ENCODE measurements around the gene FHL5. TPM values are rescaled to one million over a fixed set of nuclear protein-coding genes. Genes with fewer than 3 reads are reported as not detected.
A peak's percentile ranks its signal among the peaks of the same experiment; 100 is the strongest.
"Not testable (repeated sequence)": the region's sequence is repeated elsewhere in the genome, so short reads cannot be mapped to it uniquely, and the experiment has no call there.

The FHL5 gene
- total and polyA plus RNA-seq, 5 donors = 0.45 to 0.93 (median 0.59) TPM

DNA sequence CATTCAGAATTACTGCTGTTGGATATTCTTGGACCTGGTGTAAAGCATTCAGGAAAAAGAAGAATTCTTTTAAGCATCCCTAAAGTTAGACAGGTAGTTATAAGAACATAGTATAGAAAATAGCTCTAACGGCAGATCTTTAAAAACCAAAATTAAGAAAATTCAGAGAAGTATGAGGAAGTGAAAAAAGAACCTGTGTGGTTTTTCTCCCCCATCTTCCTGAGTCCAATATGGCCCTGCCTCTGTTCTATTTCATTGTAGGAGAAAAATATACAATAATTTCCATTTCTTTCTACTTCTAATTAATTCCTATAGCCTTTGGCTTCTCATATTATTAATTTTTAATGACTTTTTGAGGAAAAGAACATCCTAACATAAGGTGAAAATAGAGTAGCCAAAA lies 47.1 kb downstream of the FHL5 start:
- DNase-seq (no peak), ATAC-seq (no peak)
- H3K27me3 ChIP-seq (ENCODE audit: control insufficient read depth, insufficient read depth) = peaks cover 2% of the 10 kb centered on the region
- H3K4me1 ChIP-seq (ENCODE audit: control insufficient read depth, insufficient read depth, low read length) = no peaks in the 10 kb centered on the region
- intact Hi-C loops (cut with DNase I) = no loop called here
- 94% methylated on average over 1 of the region's 1 CpG for WGBS
- no peak overlapping the region for H3K4me3 ChIP-seq (ENCODE audit: low read length)
- no peaks in the 10 kb centered on the region for H3K9me3 ChIP-seq (ENCODE audit: control insufficient read depth, low read length)
- H3K27ac ChIP-seq (ENCODE audit: low read length) = no peak overlapping the region

DNA sequence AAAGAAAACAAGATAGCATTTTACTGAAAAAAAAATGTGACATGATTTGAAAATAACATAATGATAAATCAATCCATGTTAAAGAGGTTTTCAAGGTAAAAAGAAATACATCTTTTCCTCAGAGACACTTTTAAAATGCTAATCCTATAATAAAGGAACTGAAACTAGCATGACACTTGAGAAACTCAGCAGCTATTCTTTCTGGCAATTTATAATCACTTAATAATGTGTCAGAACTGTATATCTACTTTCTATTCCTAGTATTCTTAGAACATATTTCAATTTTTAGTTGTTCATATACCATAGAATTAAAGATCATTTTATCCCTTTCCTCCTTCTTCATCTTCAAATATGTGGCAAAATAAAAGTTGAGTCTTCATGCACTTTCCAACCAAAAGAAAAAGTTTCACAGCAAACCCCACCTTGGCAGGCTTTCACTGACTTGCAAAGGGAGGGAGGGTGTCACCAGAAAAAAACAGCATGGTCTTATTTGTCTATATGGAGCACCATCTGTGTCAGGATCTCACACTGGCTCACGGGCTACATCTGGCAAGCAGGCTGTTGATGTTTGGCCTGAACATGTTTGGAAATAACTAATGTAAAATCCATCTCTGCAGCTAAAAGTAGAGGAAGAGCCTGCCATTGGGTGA lies 48.5 kb downstream of the FHL5 start:
- DNase-seq = no peak

DNA sequence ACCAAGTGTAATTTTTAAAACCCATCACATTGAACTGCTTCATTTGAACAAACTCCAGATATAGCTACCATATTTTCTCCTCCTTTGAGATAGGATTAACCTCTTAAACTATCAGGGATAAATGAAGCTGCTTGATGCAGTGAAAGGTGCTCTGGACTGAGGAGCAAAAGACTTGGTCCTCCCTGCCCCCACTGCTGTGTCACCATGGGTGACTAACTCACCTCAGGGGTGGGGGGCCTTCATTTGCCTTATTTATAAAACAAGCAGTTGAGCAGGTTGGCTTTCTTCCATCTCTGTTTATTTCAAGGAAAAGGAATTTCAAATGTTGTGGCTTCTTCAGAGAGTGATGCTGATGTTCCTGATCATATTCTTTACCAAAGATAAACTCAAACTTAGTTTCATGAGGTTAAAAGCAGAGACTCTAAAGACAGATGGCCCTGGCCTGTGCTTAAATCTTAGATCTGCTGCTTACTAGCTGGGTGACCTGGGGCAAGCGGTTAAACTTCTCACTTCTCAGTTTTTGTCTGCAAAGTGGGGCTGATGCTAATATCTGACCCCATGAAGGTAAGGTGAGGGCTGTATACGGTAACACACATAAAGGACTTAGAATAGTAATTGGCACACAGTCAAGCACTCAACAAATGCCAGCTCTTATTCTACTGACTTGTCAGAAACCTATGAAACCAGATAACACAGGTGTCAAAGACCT lies 50.5 kb downstream of the FHL5 start:
- H3K4me3 ChIP-seq (ENCODE audit: low read length) = no peak overlapping the region
- no peak for DNase-seq
- intact Hi-C loops (cut with DNase I) = no loop called here
- WGBS = 63% methylated on average over 2 of the region's 2 CpGs
- H3K9me3 ChIP-seq (ENCODE audit: control insufficient read depth, low read length) = no peaks in the 10 kb centered on the region
- ATAC-seq = no peak
- no peak overlapping the region for H3K27ac ChIP-seq (ENCODE audit: low read length)
- H3K4me1 ChIP-seq (ENCODE audit: control insufficient read depth, insufficient read depth, low read length) = no peaks in the 10 kb centered on the region
- H3K27me3 ChIP-seq (ENCODE audit: control insufficient read depth, insufficient read depth) = no peaks in the 10 kb centered on the region

More for the DNA sequence above, 48.5 kb downstream of the FHL5 start:
- no peak overlapping the region for H3K27ac ChIP-seq (ENCODE audit: low read length)
- H3K4me3 ChIP-seq (ENCODE audit: low read length) = no peak overlapping the region
- intact Hi-C loops (cut with DNase I) = no loop called here
- WGBS = 50% methylated on average over 1 of the region's 1 CpG
- no peaks in the 10 kb centered on the region for H3K4me1 ChIP-seq (ENCODE audit: control insufficient read depth, insufficient read depth, low read length)
- no peaks in the 10 kb centered on the region for H3K27me3 ChIP-seq (ENCODE audit: control insufficient read depth, insufficient read depth)
- ATAC-seq = no peak
- H3K9me3 ChIP-seq (ENCODE audit: control insufficient read depth, low read length) = no peaks in the 10 kb centered on the region

DNA sequence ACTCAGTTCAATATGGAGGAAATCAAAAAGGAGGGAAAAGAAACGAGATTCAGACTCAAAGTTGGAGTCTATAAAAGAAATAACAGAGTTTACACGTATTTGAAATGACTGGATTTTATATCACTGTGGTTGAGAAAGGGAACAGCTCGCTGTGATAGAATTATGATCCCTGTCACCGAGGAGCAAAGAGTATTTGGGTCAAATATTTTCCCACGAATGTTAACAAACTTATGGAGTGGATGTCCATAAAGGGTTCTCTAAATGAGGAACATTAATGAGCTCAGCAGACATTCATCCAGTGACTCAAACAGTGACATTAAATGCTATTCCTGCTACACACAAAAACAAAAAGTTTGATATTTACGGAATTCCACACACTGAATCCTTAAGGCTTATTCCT lies 57.9 kb downstream of the FHL5 start:
- intact Hi-C loops (cut with DNase I) = loop anchor here in 3 of 4 donors (10.0 kb wide), 2 partner anchors 274 to 434 kb away; partner anchors contain the start of gene NDUFAF4 (in 2 of the 3)
- no peak overlapping the region for H3K27ac ChIP-seq (ENCODE audit: low read length)
- no peak for ATAC-seq

GRCh38 chr6:96621983-96622382 lies 59.1 kb downstream of the FHL5 start:
- H3K9me3 ChIP-seq (ENCODE audit: control insufficient read depth, low read length) = no peaks in the 10 kb centered on the region
- no peak overlapping the region for H3K4me3 ChIP-seq (ENCODE audit: low read length)
- 67% methylated on average over 2 of the region's 2 CpGs for WGBS
- no peaks in the 10 kb centered on the region for H3K4me1 ChIP-seq (ENCODE audit: control insufficient read depth, insufficient read depth, low read length)
- intact Hi-C loops (cut with DNase I) = loop anchor here in 3 of 4 donors (10.0 kb wide), 2 partner anchors 273 to 433 kb away; partner anchors contain the start of gene NDUFAF4 (in 2 of the 3)
- H3K27ac ChIP-seq (ENCODE audit: low read length) = no peak overlapping the region
- ATAC-seq = no peak
- DNase-seq = no peak
- H3K27me3 ChIP-seq (ENCODE audit: control insufficient read depth, insufficient read depth) = no peaks in the 10 kb centered on the region

More for the DNA sequence above, 57.9 kb downstream of the FHL5 start:
- no peaks in the 10 kb centered on the region for H3K4me1 ChIP-seq (ENCODE audit: control insufficient read depth, insufficient read depth, low read length)
- H3K27me3 ChIP-seq (ENCODE audit: control insufficient read depth, insufficient read depth) = no peaks in the 10 kb centered on the region
- H3K9me3 ChIP-seq (ENCODE audit: control insufficient read depth, low read length) = no peaks in the 10 kb centered on the region
- 68% methylated on average over 6 of the region's 6 CpGs for WGBS
- H3K4me3 ChIP-seq (ENCODE audit: low read length) = no peak overlapping the region
- DNase-seq = no peak

- ATAC-seq (no peak), DNase-seq (no peak)
- intact Hi-C loops (cut with DNase I) = loop anchor here (5.0 to 10.0 kb wide), 4 partner anchors 270 to 437 kb away; partner anchors contain the start of gene NDUFAF4 (in 2 of the 4)
- H3K27ac ChIP-seq (ENCODE audit: low read length) = no peak overlapping the region
- H3K4me1 ChIP-seq (ENCODE audit: control insufficient read depth, insufficient read depth, low read length) = no peaks in the 10 kb centered on the region
- H3K4me3 ChIP-seq (ENCODE audit: low read length) = no peak overlapping the region
- no peaks in the 10 kb centered on the region for H3K9me3 ChIP-seq (ENCODE audit: control insufficient read depth, low read length)
- 49% methylated on average over 3 of the region's 3 CpGs for WGBS
- H3K27me3 ChIP-seq (ENCODE audit: control insufficient read depth, insufficient read depth) = no peaks in the 10 kb centered on the region
Observed at GRCh38 chr6:96624957-96625356, 62.0 kb downstream of the FHL5 start.

GRCh38 chr6:96626759-96627364 lies 63.9 kb downstream of the FHL5 start:
- DNase-seq = no peak
- WGBS = 9% methylated on average over 2 of the region's 2 CpGs
- ATAC-seq = no peak
- H3K27me3 ChIP-seq (ENCODE audit: control insufficient read depth, insufficient read depth) = no peaks in the 10 kb centered on the region
- H3K4me1 ChIP-seq (ENCODE audit: control insufficient read depth, insufficient read depth, low read length) = no peaks in the 10 kb centered on the region
- no peaks in the 10 kb centered on the region for H3K9me3 ChIP-seq (ENCODE audit: control insufficient read depth, low read length)
- no peak overlapping the region for H3K4me3 ChIP-seq (ENCODE audit: low read length)
- intact Hi-C loops (cut with DNase I) = loop anchor here (5.0 to 10.0 kb wide), 4 partner anchors 268 to 435 kb away; partner anchors contain the start of gene NDUFAF4 (in 2 of the 4)
- no peak overlapping the region for H3K27ac ChIP-seq (ENCODE audit: low read length)

DNA sequence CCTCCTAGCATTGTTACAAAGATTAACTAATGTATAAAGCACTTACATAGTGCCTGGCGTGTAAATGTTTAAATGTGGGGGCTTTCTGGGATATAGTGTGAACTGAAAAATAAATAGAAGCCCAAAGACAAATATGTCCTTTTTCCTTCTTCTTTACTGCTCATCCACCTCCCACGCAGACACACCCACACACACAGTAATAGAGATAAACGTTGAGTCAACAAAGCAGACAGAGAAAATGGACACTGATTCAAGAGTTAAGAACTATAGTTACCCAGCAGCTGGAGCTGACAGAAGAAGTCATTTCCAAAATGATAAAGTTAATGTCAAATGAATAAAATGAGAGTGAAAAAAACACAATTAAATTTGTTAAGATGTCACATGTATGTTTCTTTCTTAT lies 68.3 kb downstream of the FHL5 start:
- H3K27me3 ChIP-seq (ENCODE audit: control insufficient read depth, insufficient read depth) = no peaks in the 10 kb centered on the region
- intact Hi-C loops (cut with DNase I) = no loop called here
- H3K9me3 ChIP-seq (ENCODE audit: control insufficient read depth, low read length) = no peaks in the 10 kb centered on the region
- no peak for ATAC-seq
- H3K27ac ChIP-seq (ENCODE audit: low read length) = no peak overlapping the region
- no peak overlapping the region for H3K4me3 ChIP-seq (ENCODE audit: low read length)
- H3K4me1 ChIP-seq (ENCODE audit: control insufficient read depth, insufficient read depth, low read length) = no peaks in the 10 kb centered on the region
- DNase-seq = no peak
- WGBS = 57% methylated on average over 3 of the region's 3 CpGs

DNA sequence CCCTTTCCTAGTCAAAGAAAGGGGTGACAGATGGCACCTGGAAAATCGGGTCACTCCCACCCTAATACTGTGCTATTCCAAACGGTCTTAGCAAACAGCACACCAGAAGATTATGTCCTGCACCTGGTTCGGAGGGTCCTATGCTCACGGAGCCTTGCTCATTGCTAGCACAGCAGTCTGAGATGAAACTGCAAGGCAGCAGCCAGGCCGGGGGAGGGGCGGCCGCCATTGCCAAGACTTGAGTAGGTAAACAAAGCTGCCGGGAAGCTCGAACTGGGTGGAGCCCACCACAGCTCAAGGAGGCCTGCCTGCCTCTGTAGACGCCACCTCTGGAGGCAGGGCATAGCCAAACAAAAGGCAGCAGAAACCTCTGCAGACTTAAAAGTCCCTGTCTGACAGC lies 75.1 kb downstream of the FHL5 start:
- H3K27ac ChIP-seq (ENCODE audit: low read length); H3K9me3 ChIP-seq (ENCODE audit: control insufficient read depth, low read length); intact Hi-C loops (cut with DNase I); ATAC-seq; H3K4me3 ChIP-seq (ENCODE audit: low read length); H3K27me3 ChIP-seq (ENCODE audit: control insufficient read depth, insufficient read depth); H3K4me1 ChIP-seq (ENCODE audit: control insufficient read depth, insufficient read depth, low read length): not testable (repeated sequence)
- WGBS = 76% methylated on average over 10 of the region's 10 CpGs
- peak in 1 of 3 donors; percentile 32 for DNase-seq

DNA sequence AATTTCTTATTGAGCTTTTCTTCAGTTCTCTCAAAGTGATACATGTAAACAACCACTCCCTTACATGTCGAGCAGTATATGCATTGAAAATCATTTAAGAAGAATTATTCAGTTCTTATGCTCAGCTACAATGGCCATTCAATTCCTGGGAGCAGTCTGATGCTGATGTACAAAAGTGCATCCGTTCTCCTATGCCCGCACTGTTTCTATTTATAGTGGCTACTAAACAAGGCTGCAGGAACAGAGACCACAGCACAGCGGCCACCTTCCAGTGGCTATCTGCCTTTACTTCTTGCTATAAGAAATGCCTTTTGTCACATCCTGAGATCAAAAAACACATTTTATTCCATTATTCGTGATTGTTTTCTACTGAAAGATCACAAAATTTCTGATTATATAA lies 82.2 kb downstream of the FHL5 start:
- no peaks in the 10 kb centered on the region for H3K4me1 ChIP-seq (ENCODE audit: control insufficient read depth, insufficient read depth, low read length)
- no peaks in the 10 kb centered on the region for H3K27me3 ChIP-seq (ENCODE audit: control insufficient read depth, insufficient read depth)
- H3K9me3 ChIP-seq (ENCODE audit: control insufficient read depth, low read length) = no peaks in the 10 kb centered on the region
- no peak for ATAC-seq
- 47% methylated on average over 5 of the region's 5 CpGs for WGBS
- no peak overlapping the region for H3K27ac ChIP-seq (ENCODE audit: low read length)
- no peak for DNase-seq
- intact Hi-C loops (cut with DNase I) = no loop called here
- H3K4me3 ChIP-seq (ENCODE audit: low read length) = no peak overlapping the region

GRCh38 chr6:96649926-96650325 lies 87.0 kb downstream of the FHL5 start:
- Histone ChIP-seq H3K9me3 (ENCODE audit: control insufficient read depth, low read length) (no peaks in the 10 kb centered on the region), H3K4me1 (ENCODE audit: control insufficient read depth, insufficient read depth, low read length) (no peaks in the 10 kb centered on the region), H3K27ac (ENCODE audit: low read length) (no peak overlapping the region), H3K4me3 (ENCODE audit: low read length) (no peak overlapping the region), H3K27me3 (ENCODE audit: control insufficient read depth, insufficient read depth) (no peaks in the 10 kb centered on the region)
- ATAC-seq = no peak
- intact Hi-C loops (cut with DNase I) = no loop called here
- WGBS = 74% methylated on average over 3 of the region's 3 CpGs
- DNase-seq = no peak
